Dermis microvascular lymphatic vessel endothelial cell (primary cell): Measurements from ENCODE around the gene SPATA16. TPM values are rescaled to one million over a fixed set of nuclear protein-coding genes. Genes with fewer than 3 reads are reported as not detected.
"Not testable (repeated sequence)": the region's sequence is repeated elsewhere in the genome, so short reads cannot be mapped to it uniquely, and the experiment has no call there.

Experiments
- DNase-seq, 2 donors: peaks; one replicate each; pipeline versions ENCODE4 v3.0.0 to v3.0.0-alpha.2; 2010; ENCODE audit warnings: low read depth in 2 of 2
- total RNA-seq: library from RNA; depleted of rRNA; stranded (reverse); fragments of >200 nt; gene quantifications from 2 replicates; pipeline ENCODE4 v1.2.1, GENCODE V29; 2014

SPATA16 gene, protein sequence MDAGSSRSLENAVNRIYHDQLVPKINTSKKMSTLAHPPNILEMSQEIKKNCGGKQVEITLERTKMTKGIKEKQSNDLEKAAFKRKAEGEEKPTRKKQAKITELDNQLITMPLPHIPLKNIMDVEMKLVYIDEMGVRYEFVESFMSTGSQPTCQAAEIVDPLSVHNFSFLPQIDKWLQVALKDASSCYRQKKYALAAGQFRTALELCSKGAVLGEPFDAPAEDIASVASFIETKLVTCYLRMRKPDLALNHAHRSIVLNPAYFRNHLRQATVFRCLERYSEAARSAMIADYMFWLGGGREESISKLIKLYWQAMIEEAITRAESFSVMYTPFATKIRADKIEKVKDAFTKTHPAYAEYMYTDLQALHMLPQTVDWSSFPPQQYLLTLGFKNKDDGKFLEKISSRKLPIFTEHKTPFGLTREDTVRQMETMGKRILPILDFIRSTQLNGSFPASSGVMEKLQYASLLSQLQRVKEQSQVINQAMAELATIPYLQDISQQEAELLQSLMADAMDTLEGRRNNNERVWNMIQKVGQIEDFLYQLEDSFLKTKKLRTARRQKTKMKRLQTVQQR
- not detected in 2 replicates for total RNA-seq

DNA sequence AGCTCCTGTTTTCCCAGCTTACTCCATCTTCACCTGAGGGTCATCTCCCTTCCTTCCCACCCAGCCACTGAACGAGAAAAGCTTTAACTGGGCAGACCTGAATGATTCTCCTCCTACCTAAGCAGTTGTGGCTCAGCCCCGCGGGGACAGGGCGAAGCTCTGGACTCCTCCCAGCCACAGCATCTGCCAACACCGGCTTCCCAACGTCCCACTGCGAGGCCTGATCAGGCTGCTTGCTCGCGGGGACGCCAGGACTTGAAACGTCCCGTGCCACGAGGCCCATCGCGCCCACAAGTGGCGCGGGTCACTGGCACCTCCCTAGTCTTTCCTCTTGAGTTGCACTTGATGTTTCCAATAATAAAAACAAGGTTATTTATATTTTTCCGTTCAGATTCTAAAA lies at the start of gene SPATA16:
Gene SPATA16, minus strand, starts transcription at position 250 of the 400 bp plus-strand sequence. CDS start 23,504 bp downstream, outside the sequence.
- DNase-seq: no peak

DNA sequence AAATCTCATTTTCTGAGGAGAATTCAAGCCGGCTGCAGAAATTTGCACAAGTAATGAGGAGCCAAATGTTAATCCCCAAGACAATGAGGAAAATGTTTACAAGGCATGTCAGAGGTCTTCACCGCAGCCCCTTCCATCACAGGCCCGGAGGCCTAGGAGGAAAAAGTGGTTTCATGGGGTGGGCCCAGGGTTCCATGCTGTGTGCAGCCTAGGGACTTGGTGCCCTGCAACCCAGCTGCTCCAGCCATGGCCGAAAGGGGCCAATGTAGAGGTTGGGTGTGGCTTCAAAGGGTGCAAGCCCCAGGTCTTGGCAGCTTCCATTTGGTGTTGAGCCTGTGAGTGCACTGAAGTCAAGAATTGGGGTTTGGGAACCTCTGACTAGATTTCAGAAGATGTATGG lies 42.0 kb upstream of the SPATA16 start:
- DNase-seq: not testable (repeated sequence)

DNA sequence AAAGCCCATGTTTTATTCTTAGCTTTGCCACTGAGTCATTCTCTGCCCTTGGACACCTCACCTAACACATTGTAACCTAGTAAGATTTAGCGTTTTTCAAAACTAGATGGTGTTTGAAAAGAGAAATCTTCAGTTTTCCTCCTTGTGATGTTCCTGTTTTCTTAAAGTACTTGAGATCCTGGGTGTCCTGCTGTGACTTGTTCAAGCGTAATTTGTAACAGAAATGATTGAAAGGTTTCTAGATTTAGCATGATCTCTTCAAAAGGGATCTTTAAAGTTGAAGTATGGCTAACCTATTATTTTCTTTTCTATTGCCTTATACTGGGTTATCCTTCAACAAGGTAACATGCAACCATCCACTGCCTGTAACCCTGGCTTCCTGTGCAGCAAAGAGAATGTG lies 32.6 kb upstream of the SPATA16 start:
- DNase-seq: no peak

DNA sequence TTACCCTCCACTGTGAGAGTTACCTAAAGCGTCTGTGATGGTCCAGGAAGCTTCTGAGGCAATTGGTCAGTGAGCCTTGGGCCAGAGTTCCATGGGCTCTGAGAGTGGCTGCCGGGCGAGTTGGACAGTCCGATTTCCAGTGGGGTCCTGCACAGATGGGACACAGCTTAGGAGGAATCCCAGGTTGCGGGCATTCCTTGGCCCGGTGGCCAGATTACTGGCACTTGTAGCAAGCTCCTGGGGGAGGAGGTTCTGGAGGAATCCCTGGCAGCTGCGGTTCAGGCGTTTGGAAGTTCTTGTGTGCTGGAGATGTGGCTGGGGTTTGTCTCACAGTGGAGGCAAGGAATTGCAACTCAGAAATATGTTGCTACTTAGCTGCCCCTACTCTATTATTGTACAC lies 18.1 kb upstream of the SPATA16 start:
- not testable (repeated sequence) for DNase-seq

DNA sequence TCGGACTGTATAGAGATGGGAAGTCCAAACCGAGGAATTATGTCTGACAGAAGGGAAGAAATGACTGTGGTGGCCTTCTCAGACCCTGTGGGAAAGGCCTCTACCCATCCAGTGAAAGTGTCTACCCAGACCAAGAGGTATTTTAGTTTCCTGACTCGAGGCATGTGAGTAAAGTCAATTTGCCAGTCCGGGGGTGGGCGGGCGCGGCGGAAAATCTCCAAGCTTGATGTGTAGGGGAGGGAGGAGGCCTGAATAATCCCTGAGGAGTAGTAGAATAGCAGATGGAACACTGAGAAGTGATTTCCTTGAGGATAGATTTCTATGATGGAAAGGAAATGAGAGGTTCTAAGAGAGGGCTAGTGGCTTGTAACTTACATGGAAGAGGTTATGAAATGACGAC lies 15.5 kb upstream of the SPATA16 start:
- DNase-seq: not testable (repeated sequence)

DNA sequence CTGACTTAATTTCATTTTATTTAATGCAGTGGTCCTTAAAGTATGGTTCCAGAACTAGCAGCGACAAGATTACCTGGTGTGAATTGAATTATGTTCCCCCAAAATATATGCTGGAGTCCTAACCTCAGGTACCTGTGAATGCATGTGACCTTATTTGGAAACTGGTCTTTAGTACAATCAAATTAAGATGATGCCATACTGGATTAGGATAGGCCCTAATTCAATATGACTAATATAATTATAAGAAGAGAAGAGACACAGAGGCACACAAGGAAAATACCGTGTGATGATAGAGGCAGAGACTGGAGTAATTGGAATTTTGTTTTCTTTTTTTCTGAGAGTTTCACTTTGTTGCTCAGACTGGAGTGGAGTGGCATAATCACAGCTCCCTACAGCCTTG lies 12.6 kb upstream of the SPATA16 start:
- no peak for DNase-seq

DNA sequence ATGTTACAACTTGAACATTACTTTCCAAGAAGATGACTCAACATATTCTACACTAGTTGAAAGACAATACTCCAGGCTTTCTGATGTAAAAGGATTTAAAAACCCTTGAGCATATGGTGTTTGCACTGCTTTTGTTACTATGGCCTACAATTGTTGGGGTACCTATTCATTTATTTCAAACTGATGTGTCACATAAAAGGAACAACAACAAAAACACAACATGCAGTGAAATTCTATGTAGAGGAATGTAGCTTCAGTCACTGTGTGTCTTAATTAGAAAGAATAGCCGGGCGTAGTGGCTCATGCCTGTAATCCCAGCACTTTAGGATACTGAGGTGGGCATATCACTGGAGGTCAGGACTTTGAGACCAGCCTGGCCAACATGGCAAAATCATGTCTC lies 1.6 kb downstream of the SPATA16 start:
- DNase-seq: no peak

DNA sequence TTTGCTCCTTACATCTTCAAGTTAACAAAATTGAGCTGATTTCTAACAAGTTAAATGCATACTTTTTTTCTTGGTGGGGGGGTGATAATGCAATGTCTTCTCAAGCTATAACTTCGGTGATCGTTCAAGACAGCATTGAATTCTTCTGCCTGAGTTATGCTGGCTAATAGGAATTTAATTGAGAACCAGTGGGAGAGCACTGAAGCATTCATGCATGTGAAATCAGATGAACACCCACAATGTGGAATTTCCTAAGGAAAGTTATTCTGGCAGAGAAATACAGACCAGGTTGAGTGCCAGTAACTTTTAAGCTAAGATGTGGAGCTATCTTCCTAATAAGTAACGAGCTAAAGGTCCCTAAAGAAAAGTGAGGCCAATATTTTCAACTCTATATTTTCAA lies 3.0 kb downstream of the SPATA16 start:
- DNase-seq: no peak

DNA sequence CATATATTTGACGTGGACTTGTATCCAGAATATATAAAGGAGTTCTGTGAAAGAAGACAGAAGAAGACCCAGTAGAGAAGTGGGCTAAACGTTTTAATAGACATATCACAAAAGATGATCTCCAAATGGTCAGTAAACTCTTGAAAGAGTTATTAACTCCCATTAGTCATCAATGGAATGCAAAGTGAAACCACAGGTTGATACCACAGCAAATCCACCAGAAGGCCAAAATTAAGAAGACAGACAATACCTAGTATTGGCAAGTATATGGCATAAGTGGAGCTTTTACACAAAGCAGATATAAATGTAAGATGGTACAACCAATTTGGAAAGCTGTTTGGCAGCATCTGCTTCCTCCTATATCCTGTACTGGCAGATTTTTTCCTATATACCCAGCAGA lies 6.0 kb downstream of the SPATA16 start:
- peak in 1 of 2 donors; percentile 4 for DNase-seq

DNA sequence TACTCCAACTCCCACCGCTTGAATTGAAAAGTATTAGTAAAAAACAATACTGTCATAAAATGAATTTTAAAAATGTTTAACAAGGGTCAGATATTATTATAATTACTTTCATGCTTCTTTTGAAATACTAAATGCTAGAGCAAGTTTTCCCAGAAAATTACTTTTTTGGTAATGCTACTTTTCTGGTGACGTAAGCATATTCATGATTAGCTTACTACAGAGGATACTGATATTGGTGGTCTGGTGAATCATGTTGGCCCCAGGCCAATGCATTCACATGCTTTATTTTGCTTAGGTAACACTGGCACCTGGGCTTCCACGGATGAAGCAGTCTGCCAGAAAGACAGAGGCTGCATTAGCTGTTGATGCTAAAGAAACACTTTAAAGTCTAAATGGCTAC lies 12.4 kb downstream of the SPATA16 start:
- no peak for DNase-seq

DNA sequence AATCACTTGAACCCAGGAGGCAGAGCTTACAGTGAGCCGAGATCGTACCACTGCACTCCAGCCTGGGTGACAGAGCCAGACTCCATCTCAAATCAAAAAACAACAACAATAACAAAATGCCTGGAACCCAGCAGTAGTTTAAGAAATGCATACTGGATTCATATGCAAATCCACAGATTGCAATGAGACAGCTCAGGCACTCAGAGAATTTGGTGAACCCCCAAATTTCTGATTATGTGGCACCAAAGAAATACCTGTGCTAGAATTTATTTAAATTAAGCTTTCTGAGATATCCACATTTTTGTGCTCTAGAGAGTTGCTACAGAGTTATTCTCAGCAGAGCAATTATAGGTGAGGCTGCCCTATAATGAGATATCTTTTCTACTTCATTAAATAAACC lies 29.7 kb downstream of the SPATA16 start:
- no peak for DNase-seq

DNA sequence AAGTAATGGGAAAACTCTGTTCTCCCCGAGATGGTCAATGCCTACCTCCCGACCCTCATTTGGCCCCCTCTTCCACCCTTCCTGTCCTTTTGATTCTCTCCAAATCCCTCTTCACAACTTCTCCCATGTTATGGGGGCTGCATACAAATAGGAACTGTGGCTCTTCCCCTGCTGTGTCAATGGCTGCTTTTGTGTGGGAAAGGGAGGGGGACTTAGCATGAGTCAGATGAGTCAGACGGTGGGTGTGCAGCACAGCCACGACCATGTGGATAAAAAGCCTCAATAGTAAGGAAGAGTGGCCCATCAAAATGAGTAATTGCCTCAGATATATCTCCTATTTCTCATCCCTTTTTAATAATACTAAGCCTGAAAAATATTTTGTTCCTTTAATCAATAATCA lies 31.9 kb downstream of the SPATA16 start:
- DNase-seq: no peak

DNA sequence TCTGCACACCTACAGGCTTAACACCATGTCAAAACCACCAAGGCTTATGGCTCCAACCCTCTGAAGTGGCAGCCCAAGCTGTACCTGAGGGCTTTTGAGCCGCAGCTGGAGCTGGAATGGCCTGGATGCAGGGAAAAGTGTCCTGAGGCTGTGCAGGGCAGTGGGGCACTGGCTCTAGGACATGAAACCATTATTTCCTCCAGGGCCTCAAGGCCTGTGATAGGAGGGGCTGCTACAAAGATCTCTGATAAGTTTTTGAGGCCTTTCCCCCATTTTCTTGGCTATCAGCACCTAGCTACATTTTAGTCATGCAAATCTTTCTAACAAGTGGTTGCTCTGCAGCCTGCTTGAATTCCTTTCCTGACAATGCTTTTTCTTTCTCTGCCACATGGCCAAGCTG lies 37.6 kb downstream of the SPATA16 start:
- DNase-seq: no peak

DNA sequence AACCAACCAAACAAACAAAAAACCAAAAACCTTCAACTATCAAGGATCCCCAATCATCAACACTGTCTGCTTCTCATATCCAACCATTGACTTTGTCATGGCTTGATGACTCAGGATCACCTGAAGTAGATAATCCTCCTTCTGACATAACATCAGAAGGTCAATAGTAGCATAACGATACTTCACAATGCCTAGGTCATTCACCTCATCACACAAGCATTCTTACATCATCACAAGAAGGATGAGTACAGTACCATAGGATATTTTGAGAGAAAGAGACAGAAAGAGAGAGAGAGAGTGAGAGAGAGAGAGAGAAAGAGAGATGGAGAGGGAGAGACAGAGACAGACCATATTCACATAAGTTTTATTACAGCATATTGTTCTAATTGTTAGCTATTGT lies 42.1 kb downstream of the SPATA16 start:
- no peak for DNase-seq

DNA sequence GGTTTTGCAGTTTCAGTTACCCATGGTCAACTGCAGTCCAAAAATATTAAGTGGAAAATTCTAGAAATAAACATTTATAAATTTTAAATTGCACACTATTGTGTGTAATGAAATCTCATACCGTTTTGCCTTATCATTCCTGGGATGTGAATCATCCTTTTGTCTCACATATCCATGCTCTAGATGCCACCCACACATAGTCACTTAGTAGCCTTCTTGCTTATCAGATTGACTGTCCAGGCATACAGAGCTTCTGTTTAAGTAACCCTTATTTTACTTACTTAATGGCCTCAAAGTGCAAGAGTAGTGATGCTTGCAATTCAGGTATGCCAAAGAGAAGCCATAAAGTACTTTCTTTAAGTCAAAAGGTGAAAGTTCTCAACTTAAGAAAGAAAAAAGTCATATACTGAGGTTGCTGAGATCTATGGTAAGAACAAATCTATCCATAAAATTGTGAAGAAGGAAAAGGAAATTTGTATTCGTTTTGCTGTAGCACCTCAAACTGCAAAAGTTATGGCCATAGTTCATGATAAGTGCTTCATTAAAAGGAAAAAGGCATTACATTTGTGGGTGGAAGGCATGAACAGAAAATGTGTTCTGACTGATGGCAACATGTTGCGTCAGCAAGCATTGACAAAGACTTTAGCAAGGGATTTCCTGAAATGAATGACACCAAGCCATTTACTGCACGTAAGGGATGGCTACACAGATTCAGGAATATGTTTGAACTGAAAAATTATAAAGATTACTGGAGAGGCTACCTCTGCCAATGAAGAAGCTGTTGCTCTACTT lies 43.8 kb downstream of the SPATA16 start:
- DNase-seq: no peak

DNA sequence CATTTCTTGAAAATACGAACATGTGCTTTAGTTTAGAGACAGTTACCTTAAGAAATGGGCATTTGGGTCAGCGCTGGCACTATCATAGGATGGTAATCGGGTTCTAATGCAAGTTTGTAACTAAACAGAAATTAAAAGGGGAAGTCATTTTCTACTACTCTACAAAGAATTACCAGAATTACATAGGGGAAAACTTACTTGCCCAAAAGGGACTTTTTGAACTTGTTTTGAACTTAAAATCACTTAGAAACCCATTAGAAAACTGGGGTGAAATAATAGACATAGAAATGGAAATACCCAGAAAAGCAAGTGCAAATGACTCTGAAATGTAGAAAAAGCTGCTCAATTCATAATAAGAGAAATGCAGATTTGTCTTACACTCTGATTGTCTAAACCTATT lies 44.9 kb downstream of the SPATA16 start:
- DNase-seq: no peak

DNA sequence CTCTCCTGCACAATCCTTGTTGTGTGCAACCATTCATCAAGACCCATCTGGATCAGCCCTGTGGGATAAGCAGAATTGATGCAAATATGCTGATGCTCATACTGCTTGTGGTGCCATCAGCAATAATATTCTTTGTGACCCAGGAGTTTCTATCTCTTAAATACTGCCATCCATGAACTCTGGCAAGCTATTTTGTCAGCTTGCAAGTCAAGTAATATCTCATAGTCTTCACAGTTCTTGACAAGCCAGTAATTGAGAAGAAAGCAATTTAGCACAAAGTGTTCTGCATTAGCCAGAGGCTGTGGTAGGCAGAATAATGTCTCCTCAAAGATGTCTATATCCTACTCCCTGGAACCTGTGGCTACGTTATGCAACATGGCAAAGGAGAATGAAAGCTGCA lies 49.0 kb downstream of the SPATA16 start:
- DNase-seq: no peak

DNA sequence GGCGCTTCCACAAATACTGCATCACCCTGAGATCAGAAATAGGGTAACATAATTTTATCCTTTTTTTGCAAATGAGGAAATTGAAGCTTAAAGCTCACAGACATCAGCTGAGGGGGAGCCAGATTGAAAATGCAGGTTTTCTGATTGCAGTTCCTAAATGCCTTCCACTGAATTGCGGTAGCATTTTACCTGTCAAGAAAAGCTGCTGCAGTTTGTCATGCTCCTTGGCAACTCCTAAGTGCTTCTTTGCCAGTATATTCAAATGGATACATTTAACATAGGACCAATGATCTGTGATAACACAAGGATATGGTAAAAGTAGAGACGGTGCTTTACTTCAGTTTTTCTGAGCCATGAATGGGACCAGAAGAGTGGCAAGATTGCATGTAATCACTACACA lies 50.5 kb downstream of the SPATA16 start:
- DNase-seq: no peak

DNA sequence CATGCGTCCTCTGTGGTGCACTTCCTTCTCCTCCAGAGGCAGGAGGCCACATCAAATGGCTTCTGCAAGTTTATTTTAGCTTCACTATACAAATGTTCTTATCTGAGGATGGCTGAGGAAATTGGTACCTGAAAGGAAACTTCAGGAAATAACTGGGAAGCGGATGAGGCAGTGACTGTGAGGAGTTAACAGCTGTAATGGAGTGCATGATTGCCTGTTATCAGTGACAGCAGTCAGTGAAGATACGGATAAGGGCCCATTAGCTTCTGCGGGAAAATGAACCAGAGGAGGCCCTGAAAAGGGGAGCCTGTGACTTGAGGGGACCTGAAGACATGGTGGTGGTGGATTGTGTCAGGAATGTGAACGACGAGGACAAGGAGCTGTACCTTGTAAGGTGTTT lies 51.8 kb downstream of the SPATA16 start:
- DNase-seq: no peak

DNA sequence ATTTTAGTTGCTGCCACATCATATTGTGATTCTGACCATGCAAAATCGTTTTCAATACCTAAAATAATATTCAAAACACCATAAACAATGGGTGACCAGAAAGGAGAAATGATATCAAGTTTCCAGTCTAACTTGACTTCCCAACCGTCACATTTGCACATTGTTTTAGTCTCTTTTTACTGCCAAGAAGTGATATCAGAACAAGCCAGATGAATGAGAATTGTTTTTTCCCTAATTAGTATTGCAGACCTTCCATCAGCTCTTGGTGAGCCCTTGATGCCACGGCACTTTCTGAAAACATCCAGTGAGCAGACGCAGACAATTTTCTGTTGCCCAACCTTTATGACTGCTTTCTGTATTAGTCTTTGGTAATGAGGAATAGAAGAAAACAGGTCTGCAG lies 62.5 kb downstream of the SPATA16 start:
- DNase-seq: peak in 1 of 2 donors; percentile 5

DNA sequence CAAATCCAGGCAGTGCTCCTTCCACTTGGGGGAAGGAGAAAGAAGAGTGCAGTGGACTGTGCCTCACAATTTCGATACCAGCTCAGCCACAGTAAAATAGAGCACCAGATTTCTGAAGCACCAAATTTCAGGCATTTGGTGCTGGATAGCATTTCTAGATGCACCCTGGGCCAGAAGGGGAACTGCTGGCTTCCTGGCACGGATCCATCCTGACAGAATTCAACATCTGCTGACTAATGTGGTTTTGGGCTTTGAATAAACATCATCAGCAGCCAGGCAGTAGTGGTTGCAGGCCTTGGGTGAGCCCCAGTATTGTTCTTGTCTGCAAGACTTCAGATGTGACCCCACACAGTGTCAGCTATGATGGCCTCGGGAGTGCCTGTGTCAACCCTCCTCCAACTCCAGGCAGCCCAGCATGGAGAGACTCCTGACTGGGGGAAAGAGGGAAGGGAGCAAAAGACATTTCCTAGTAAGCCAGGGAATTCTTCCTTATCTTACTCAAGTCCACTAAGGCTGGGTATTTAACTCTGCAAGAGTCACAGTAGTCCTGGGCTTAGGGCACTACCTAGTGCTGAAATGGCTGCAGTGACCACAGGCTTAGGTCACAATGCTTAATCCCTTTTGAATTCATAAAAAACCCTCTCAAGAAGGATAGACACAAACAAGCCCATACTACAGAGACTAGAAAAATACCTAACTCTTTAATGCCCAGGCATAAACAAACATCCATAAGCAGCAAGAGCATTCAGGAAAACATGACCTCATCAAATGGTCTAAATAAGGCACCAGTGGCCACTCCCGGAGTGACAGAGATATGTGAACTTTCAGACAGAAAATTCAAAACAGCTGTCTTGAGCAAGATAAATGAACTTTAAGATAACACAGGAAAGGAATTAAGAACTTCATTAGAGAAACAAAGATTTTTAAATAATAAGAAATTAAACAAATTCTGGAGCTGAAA lies 74.7 kb downstream of the SPATA16 start:
- DNase-seq: no peak
